K562 (cell line): ENCODE results near the gene C11orf98. TPM values are rescaled to one million over a fixed set of nuclear protein-coding genes. Genes with fewer than 3 reads are reported as not detected.

Experiments used
- BCL6 ChIP-seq: fragments of 250-450 bp; sonication (Bioruptor Pico); IDR thresholded peaks from 2 replicates; pipeline ENCODE4 v1.4.0; 2020
- CREM ChIP-seq: IDR thresholded peaks from 2 replicates; pipeline ENCODE4 v1.6.1; 2014; ENCODE audit warnings: antibody characterized with exemption, low read depth
- EHMT2 ChIP-seq: fragments of 450-650 bp; IDR thresholded peaks from 2 replicates; pipeline ENCODE4 v1.6.1; 2018; ENCODE audit warnings: antibody characterized with exemption
- ETS2 ChIP-seq: IDR thresholded peaks from 2 replicates; pipeline ENCODE4 v1.6.1; 2016; ENCODE audit warnings: borderline replicate concordance, missing genetic modification characterization, mild to moderate bottlenecking, moderate library complexity, missing compliant biosample characterization; ENCODE audit not compliant: poor library complexity, severe bottlenecking
- KDM1A ChIP-seq, 2 experiments: fragments of 450-650 bp; IDR thresholded peaks; 2 replicates each; pipeline ENCODE4 v1.6.1; 2016; ENCODE audit warnings: mild to moderate bottlenecking in 2 of 2
- POLR3A ChIP-seq: IDR thresholded peaks from 2 replicates; pipeline ENCODE4 v1.6.1; 2011; ENCODE audit warnings: borderline replicate concordance, mild to moderate bottlenecking, moderate library complexity; ENCODE audit not compliant: insufficient read length, insufficient read depth; ENCODE audit errors: extremely low read depth
- RFX7 ChIP-seq: fragments of 250-450 bp; sonication (Bioruptor Pico); IDR thresholded peaks from 2 replicates; pipeline ENCODE4 v1.5.1; 2021; ENCODE audit warnings: mild to moderate bottlenecking
- SMARCE1 ChIP-seq: fragments of 450-650 bp; IDR thresholded peaks from 2 replicates; pipeline ENCODE4 v1.7.1; 2016; ENCODE audit warnings: mild to moderate bottlenecking
- SP1 ChIP-seq: sonication (generic); formaldehyde crosslinking; IDR thresholded peaks from 2 replicates; pipeline ENCODE4 v1.8.1; 2022; ENCODE audit warnings: mild to moderate bottlenecking, missing genetic modification reagents
- TAF7 ChIP-seq: fragments of 450-650 bp; IDR thresholded peaks from 2 replicates; pipeline ENCODE4 v1.6.1; 2016; ENCODE audit warnings: missing genetic modification characterization, missing compliant biosample characterization
- YY1 ChIP-seq, 3 experiments: IDR thresholded peaks; 2 replicates each; pipeline ENCODE4 v1.6.1; 2011; ENCODE audit warnings: low read length in 2 of 3, mild to moderate bottlenecking in 2 of 3, moderate library complexity in 2 of 3, borderline replicate concordance in 1 of 3, control low read depth in 1 of 3, low read depth in 1 of 3; ENCODE audit not compliant: insufficient read depth in 3 of 3, insufficient replicate concordance in 2 of 3, control insufficient read depth in 1 of 3, insufficient read length in 1 of 3; ENCODE audit errors: extremely low read depth in 1 of 3
- ZNF121 ChIP-seq: sonication (generic); formaldehyde crosslinking; conservative IDR thresholded peaks from 2 replicates; pipeline ENCODE4 v1.8.0; 2022; ENCODE audit warnings: missing genetic modification reagents
- ZNF239 ChIP-seq: fragments of 250-450 bp; sonication (Bioruptor Pico); IDR thresholded peaks from 2 replicates; pipeline ENCODE4 v1.4.0; 2020; ENCODE audit warnings: mild to moderate bottlenecking
- ZNF274 ChIP-seq: IDR thresholded peaks from 2 replicates; pipeline ENCODE4 v1.6.1; 2011; ENCODE audit warnings: low read depth, mild to moderate bottlenecking, low read length, moderate library complexity, borderline replicate concordance
- ZNF316 ChIP-seq: fragments of 450-650 bp; IDR thresholded peaks from 2 replicates; pipeline ENCODE4 v1.6.1; 2016
- polyA plus RNA-seq, 8 experiments: library from polyadenylated mRNA; depleted of rRNA in 4 of 8; stranded (reverse) in 5 of 8; unstranded in 3 of 8; fragments of >200 nt; fragmentation: Nextera tagmentation in 2 of 8; fragmentation: Illumina TruSeq in 1 of 8; extraction: Ambion mirVana in 2 of 8; extraction: Trizol in 1 of 8; gene quantifications; 2 replicates each; pipeline versions ENCODE4 v1.2.1 to v1.2.3, GENCODE V29; 2011 to 2014; ENCODE audit warnings: inconsistent platforms in 1 of 8, missing spikeins in 1 of 8
- total RNA-seq, 7 experiments: library from RNA; depleted of rRNA in 6 of 7; stranded (reverse); fragments of >200 nt in 6 of 7; fragmentation: Illumina TruSeq in 2 of 7; extraction: Trizol in 2 of 7; gene quantifications; 2 replicates each; pipeline versions ENCODE4 v1.2.1 to v1.2.3, GENCODE V29; 2011 to 2021; ENCODE audit warnings: low replicate concordance in 1 of 7
- TF ChIP-seq, protein P1 (sequence below): fragments of 450-650 bp; IDR thresholded peaks from 2 replicates; pipeline ENCODE4 v1.6.1; 2016; ENCODE audit warnings: antibody characterized with exemption
- TF ChIP-seq, protein P2 (sequence below): fragments of 450-650 bp; IDR thresholded peaks from 2 replicates; pipeline ENCODE4 v1.6.1; 2017; ENCODE audit warnings: antibody characterized with exemption, mild to moderate bottlenecking
- TF ChIP-seq, protein P3 (sequence below): sonication (generic); formaldehyde crosslinking; IDR thresholded peaks from 2 replicates; pipeline ENCODE4 v1.8.0; 2022; ENCODE audit warnings: missing genetic modification reagents, mild to moderate bottlenecking, moderate library complexity, borderline replicate concordance
- TF ChIP-seq, protein P4 (sequence below): fragments of 450-650 bp; IDR thresholded peaks from 2 replicates; pipeline ENCODE4 v1.6.1; 2018; ENCODE audit warnings: mild to moderate bottlenecking, low read depth; ENCODE audit not compliant: partially characterized antibody

The C11orf98 gene
- total and polyA plus RNA-seq, 9 of the 15 experiments (the other 6 are each of a cell fraction or from before 2014, with no cell fraction given), result 103 to 352 (median 218) TPM

DNA sequence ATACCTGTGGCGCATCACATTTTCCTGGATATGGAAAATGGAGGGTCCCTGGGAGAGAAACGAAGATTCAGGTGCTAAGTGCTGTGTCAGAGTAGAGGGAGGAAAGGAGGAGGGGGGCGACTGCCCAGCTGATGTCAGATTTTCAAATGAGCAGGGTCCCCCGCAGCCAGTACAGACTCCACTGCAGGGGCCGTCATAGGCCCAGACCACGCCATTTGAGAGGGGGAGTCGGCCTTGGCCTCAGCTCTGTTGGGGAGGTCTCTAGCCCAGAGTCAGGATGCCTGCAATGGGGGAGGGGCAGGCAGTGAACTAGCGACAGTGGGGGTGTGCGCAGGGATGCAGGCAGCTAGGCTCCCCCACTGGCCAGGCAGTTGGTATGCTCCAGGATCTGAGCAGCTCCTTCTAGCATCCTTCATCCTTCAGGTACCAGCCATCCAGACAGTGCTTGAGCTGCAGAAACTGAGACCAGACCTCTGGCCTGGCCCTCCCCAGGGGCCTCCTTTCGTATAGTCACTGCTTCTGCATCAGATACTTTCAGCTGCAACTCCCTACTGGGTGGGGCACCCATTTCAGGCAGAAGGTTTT lies 42.4 kb upstream of the C11orf98 start, which contains the start of the genes BSCL2 and GNG3 (continued):
- TF ChIP-seq TAF7 (no peak), BCL6 (CRISPR knock-in tag) (no peak), POLR3A (no peak), ZNF316 (0 out of 2 replicates have a peak, but pooled peaks have one; percentile 9), ZNF121 (no peak), SMARCE1 (0 out of 2 replicates have a peak, but pooled peaks have one; percentile 15), ZNF274 (no peak), CREM (0 out of 2 replicates have a peak, but pooled peaks have one; percentile 12), ZNF239 (CRISPR knock-in tag) (no peak), KDM1A (IDR thresholded peaks at IDR 0.05) (peak; percentile 33 to 68; a peak in 1 of 4 replicates), YY1 (IDR thresholded peaks at IDR 0.05; ENCODE audit: borderline replicate concordance in 1 of 3, control insufficient read depth in 1 of 3, extremely low read depth in 1 of 3, insufficient read depth in 3 of 3, insufficient read length in 1 of 3, insufficient replicate concordance in 2 of 3, low read depth in 1 of 3, low read length in 2 of 3) (no peak), ETS2 (tag) (no peak), SP1 (CRISPR knock-in tag) (no peak), RFX7 (CRISPR knock-in tag) (no peak), EHMT2 (no peak)
- TF ChIP-seq, protein P1, sequence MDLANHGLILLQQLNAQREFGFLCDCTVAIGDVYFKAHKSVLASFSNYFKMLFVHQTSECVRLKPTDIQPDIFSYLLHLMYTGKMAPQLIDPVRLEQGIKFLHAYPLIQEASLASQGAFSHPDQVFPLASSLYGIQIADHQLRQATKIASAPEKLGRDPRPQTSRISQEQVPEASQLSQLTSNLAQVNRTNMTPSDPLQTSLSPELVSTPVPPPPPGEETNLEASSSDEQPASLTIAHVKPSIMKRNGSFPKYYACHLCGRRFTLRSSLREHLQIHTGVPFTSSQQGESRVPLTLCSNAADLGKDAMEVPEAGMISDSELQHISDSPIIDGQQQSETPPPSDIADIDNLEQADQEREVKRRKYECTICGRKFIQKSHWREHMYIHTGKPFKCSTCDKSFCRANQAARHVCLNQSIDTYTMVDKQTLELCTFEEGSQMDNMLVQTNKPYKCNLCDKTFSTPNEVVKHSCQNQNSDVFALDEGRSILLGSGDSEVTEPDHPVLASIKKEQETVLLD, result no peak
- TF ChIP-seq, protein P2, sequence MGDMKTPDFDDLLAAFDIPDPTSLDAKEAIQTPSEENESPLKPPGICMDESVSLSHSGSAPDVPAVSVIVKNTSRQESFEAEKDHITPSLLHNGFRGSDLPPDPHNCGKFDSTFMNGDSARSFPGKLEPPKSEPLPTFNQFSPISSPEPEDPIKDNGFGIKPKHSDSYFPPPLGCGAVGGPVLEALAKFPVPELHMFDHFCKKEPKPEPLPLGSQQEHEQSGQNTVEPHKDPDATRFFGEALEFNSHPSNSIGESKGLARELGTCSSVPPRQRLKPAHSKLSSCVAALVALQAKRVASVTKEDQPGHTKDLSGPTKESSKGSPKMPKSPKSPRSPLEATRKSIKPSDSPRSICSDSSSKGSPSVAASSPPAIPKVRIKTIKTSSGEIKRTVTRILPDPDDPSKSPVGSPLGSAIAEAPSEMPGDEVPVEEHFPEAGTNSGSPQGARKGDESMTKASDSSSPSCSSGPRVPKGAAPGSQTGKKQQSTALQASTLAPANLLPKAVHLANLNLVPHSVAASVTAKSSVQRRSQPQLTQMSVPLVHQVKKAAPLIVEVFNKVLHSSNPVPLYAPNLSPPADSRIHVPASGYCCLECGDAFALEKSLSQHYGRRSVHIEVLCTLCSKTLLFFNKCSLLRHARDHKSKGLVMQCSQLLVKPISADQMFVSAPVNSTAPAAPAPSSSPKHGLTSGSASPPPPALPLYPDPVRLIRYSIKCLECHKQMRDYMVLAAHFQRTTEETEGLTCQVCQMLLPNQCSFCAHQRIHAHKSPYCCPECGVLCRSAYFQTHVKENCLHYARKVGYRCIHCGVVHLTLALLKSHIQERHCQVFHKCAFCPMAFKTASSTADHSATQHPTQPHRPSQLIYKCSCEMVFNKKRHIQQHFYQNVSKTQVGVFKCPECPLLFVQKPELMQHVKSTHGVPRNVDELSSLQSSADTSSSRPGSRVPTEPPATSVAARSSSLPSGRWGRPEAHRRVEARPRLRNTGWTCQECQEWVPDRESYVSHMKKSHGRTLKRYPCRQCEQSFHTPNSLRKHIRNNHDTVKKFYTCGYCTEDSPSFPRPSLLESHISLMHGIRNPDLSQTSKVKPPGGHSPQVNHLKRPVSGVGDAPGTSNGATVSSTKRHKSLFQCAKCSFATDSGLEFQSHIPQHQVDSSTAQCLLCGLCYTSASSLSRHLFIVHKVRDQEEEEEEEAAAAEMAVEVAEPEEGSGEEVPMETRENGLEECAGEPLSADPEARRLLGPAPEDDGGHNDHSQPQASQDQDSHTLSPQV, result no peak
- TF ChIP-seq, protein P3, sequence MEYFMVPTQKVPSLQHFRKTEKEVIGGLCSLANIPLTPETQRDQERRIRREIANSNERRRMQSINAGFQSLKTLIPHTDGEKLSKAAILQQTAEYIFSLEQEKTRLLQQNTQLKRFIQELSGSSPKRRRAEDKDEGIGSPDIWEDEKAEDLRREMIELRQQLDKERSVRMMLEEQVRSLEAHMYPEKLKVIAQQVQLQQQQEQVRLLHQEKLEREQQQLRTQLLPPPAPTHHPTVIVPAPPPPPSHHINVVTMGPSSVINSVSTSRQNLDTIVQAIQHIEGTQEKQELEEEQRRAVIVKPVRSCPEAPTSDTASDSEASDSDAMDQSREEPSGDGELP (CRISPR knock-in tag), result peak; percentile 78
- TF ChIP-seq, protein P4, sequence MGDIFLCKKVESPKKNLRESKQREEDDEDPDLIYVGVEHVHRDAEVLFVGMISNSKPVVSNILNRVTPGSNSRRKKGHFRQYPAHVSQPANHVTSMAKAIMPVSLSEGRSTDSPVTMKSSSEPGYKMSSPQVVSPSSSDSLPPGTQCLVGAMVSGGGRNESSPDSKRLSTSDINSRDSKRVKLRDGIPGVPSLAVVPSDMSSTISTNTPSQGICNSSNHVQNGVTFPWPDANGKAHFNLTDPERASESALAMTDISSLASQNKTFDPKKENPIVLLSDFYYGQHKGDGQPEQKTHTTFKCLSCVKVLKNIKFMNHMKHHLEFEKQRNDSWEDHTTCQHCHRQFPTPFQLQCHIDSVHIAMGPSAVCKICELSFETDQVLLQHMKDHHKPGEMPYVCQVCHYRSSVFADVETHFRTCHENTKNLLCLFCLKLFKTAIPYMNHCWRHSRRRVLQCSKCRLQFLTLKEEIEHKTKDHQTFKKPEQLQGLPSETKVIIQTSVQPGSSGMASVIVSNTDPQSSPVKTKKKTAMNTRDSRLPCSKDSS, result no peak
